Lower lobe of right lung (tissue), 2 donors: ENCODE data around the gene INHA. TPM values are rescaled to one million over a fixed set of nuclear protein-coding genes. Genes with fewer than 3 reads are reported as not detected.

Experiments
- ATAC-seq, 2 donors: fragments of 200-7000 bp; cut with Tn5 transposase; one replicate each; pipeline ENCODE4 v1.9.1; 2020 to 2022; ENCODE audit warnings: mild to moderate bottlenecking in 2 of 2, moderate library complexity in 2 of 2
- DNase-seq: peaks from one replicate; pipeline ENCODE4 v3.0.0-alpha.2; 2020
- H3K27ac ChIP-seq: fragments of 200-600 bp; one replicate; pipeline ENCODE4 v1.8.0; 2022
- H3K27me3 ChIP-seq: fragments of 200-600 bp; one replicate; pipeline ENCODE4 v1.8.0; 2022; ENCODE audit warnings: low read depth
- H3K36me3 ChIP-seq: fragments of 200-600 bp; one replicate; pipeline ENCODE4 v1.8.0; 2022; ENCODE audit warnings: mild to moderate bottlenecking
- H3K4me1 ChIP-seq: fragments of 200-600 bp; one replicate; pipeline ENCODE4 v1.8.0; 2022
- H3K4me3 ChIP-seq: fragments of 200-600 bp; one replicate; pipeline ENCODE4 v1.8.0; 2022; ENCODE audit warnings: mild to moderate bottlenecking
- H3K9me3 ChIP-seq: fragments of 200-600 bp; one replicate; pipeline ENCODE4 v1.8.0; 2022
- intact Hi-C: fragments of 100-400 bp; cut with DNase I; formaldehyde crosslinking; loops from one replicate; pipeline ENCODE4 v1.11.0; 2022
- total RNA-seq: library from RNA; stranded (reverse); fragmentation: NEBNext Ultra II Directional; extraction: Animal tissue kit (Norgen Biotek cat#: 25700); gene quantifications from one replicate; pipeline ENCODE4 v1.2.1, GENCODE V29; 2021
- TF ChIP-seq, protein P1 (sequence below): fragments of 200-600 bp; IDR thresholded peaks from one replicate; pipeline ENCODE4 v1.8.0; 2022; ENCODE audit warnings: antibody characterized with exemption, mild to moderate bottlenecking
- donor health status: DM: no; HTN: yes; CAD: no; lungs with severe emphysema.

INHA gene
- total RNA-seq, 1 donor from 2014 or later, result not detected

DNA sequence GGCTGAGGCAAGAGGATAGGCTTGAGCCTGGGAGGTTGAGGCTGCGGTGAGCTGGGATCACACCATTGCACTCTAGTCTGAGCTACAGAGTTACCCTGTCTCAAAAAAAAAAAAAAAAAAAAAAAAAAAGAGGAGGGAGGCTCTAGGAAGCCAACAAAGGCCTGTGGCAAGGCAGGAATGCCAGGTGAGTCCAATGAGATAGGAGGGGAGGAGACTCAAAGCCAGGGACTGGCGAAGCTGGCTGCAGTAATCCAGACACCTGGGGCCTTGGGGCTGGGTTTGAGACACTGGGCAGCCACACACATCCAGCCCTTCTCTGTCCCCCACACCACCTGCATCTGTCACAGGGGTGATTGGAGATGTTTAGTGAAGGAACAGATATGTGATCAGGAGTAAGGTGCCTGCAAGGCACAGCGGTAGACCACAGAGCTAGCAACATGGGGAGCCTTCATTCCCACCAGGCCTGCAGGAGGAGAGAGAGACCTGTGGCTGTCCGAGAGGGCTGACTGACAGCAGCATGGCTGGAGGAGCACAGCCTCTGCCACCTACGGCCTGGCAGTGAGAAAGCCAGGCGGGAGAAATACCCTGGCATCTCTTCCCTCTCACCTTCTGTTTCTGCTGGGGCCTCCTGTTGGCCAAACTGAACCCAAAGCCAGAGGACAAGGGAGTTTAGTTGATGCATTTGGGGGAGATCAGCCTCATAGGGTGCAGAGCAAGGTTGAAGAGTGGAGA is 38.0 kb upstream of the INHA start:
- DNase-seq (no peak), ATAC-seq (no peak)
- no peaks in the 10 kb centered on the region for H3K4me1 ChIP-seq
- H3K4me3 ChIP-seq, result no peak overlapping the region
- intact Hi-C loops, result loop anchor here (10.0 kb wide), 1 partner anchor 129 kb away; no protein-coding TSS in a partner anchor
- H3K27ac ChIP-seq, result no peak overlapping the region
- H3K27me3 ChIP-seq, result peaks cover 47% of the 10 kb centered on the region
- no peaks in the 10 kb centered on the region for H3K9me3 ChIP-seq
- TF ChIP-seq, protein P1, sequence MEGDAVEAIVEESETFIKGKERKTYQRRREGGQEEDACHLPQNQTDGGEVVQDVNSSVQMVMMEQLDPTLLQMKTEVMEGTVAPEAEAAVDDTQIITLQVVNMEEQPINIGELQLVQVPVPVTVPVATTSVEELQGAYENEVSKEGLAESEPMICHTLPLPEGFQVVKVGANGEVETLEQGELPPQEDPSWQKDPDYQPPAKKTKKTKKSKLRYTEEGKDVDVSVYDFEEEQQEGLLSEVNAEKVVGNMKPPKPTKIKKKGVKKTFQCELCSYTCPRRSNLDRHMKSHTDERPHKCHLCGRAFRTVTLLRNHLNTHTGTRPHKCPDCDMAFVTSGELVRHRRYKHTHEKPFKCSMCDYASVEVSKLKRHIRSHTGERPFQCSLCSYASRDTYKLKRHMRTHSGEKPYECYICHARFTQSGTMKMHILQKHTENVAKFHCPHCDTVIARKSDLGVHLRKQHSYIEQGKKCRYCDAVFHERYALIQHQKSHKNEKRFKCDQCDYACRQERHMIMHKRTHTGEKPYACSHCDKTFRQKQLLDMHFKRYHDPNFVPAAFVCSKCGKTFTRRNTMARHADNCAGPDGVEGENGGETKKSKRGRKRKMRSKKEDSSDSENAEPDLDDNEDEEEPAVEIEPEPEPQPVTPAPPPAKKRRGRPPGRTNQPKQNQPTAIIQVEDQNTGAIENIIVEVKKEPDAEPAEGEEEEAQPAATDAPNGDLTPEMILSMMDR, result no peak
- peaks cover 6% of the 10 kb centered on the region for H3K36me3 ChIP-seq

DNA sequence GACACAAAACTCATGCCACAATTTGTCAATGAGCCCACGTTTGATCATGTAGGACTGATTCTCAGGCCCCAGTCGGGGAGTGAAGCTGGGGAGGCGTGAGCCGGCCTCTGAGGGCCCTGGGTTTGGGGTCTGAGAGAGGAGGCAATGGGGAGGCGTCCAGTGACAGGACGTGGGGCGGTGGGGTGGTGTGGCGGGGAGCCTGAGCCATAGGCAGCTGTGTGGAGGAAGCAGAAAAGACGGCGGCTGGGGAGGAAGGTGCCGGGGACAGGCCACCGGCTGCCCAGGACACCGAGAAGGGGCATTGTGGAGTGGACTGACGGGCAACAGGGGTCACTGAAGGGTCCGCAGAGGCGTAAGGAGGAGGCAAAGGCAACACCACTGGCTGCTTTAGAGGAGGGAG is 35.7 kb upstream of the INHA start:
- intact Hi-C loops, result loop anchor here (10.0 kb wide), 1 partner anchor 132 kb away; no protein-coding TSS in a partner anchor
- peaks cover 2% of the 10 kb centered on the region for H3K4me1 ChIP-seq
- H3K9me3 ChIP-seq, result no peaks in the 10 kb centered on the region
- peaks cover 29% of the 10 kb centered on the region for H3K36me3 ChIP-seq
- no peak overlapping the region for H3K4me3 ChIP-seq
- TF ChIP-seq, protein P1, result no peak
- DNase-seq (no peak), ATAC-seq (no peak)
- no peak overlapping the region for H3K27ac ChIP-seq
- peaks cover 29% of the 10 kb centered on the region for H3K27me3 ChIP-seq

DNA sequence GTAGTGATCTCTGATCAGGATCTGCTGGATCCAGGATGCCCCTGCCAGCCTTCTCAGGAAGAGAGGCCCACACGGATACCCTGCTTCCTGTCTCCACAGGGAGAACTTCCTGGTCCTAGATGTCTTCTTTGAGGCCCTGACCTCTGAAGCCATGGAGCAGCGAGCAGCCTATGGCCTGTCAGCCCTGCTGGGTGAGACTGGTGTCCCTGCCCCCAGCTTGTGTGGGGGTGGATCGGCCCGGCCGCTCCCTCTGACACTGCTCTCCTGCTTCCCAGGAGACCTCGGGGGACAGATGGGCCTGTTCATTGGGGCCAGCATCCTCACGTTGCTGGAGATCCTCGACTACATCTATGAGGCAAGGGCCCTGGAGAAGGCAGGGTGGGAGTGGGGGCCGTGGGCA is 35.1 kb upstream of the INHA start:
- peaks cover 24% of the 10 kb centered on the region for H3K27me3 ChIP-seq
- intact Hi-C loops, result loop anchor here (10.0 kb wide), 1 partner anchor 132 kb away; no protein-coding TSS in a partner anchor
- ATAC-seq (no peak), DNase-seq (no peak)
- H3K4me1 ChIP-seq, result peaks cover 7% of the 10 kb centered on the region
- H3K27ac ChIP-seq, result no peak overlapping the region
- TF ChIP-seq, protein P1, result no peak
- peaks cover 32% of the 10 kb centered on the region for H3K36me3 ChIP-seq
- H3K4me3 ChIP-seq, result no peak overlapping the region
- no peaks in the 10 kb centered on the region for H3K9me3 ChIP-seq

DNA sequence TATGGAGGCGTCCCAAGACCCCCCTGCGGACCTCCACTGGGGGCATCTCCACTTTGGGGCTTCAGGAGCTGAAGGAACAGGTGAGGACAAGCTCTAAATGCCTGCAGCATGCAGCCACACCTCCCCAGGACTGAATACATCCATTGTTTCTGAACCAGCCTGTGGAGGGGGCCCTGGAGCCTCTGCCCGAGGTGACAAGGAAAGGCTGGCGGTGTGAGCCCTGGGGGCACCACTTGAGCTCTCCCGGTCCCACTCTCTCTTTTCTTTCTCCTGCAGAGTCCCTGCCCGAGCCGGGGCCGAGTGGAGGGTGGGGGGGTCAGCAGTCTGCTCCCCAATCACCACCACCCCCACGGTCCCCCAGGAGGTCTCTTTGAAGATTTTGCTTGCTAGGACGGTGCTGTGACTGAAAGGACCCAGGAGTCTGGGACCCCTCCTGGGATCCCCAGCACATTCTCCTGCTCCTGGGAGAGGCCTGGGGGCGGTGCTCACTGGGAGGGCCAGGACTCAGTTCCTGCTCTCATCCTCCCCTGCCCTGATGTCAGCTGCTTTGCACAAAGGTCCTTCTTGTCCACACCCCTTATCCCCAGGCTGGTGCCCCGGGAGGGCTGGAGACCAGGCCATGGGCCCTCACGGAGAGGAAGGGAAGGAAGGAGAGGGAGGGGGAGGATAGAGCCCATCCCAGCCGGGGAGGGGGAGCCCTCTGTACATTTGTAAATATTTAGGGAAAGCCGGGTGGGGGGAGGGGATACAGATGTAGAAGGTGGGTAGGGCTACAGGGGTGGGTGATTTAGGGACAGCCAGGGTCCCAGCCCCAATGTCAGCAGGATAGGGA is 34.2 kb upstream of the INHA start:
- ATAC-seq (no peak), DNase-seq (no peak)
- Histone ChIP-seq H3K4me1 (peaks cover 16% of the 10 kb centered on the region), H3K27ac (no peak overlapping the region), H3K36me3 (peaks cover 32% of the 10 kb centered on the region), H3K27me3 (peaks cover 15% of the 10 kb centered on the region), H3K9me3 (no peaks in the 10 kb centered on the region), H3K4me3 (no peak overlapping the region)
- intact Hi-C loops, result loop anchor here (10.0 kb wide), 1 partner anchor 133 kb away; no protein-coding TSS in a partner anchor
- TF ChIP-seq, protein P1, result no peak

DNA sequence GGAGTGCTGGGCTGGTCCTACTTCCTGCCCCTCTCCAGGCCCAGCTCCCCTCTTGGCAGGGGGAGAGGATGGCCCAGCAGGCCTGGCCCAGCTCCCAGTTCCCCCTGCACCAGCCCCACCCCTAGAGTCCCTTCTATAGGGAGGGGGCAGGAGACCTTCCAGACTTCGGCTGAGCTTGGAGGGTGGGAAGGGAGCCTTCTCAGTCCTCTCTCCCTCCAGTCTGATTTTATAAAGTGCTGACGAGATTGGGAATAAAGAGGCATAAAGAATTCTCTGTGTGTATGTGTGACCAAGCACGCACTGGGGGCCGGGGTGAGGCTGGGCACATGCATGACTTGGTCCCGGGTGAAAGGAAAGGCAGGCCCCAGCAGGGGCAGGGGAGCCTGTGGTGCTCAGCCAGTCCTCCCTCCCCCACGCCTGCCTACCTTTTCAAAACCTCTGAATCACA is 33.6 kb upstream of the INHA start:
- Histone ChIP-seq H3K27me3 (peaks cover 9% of the 10 kb centered on the region), H3K27ac (no peak overlapping the region), H3K36me3 (peaks cover 32% of the 10 kb centered on the region), H3K4me1 (peaks cover 22% of the 10 kb centered on the region), H3K4me3 (no peak overlapping the region), H3K9me3 (no peaks in the 10 kb centered on the region)
- intact Hi-C loops, result loop anchor here (10.0 kb wide), 1 partner anchor 134 kb away; no protein-coding TSS in a partner anchor
- TF ChIP-seq, protein P1, result no peak
- DNase-seq (no peak), ATAC-seq (no peak)
